Astrocyte of the cerebellum (primary cell): ENCODE results near the gene ADARB2.
"Not testable (repeated sequence)": the region's sequence is repeated elsewhere in the genome, so short reads cannot be mapped to it uniquely, and the experiment has no call there.

Experiments used
- DNase-seq: peaks from one replicate; pipeline ENCODE4 v3.0.0-alpha.2; 2011; ENCODE audit warnings: low read depth
- H3K4me3 ChIP-seq: 2 replicates; pipeline ENCODE4 v1.5.1; 2011; ENCODE audit warnings: mild to moderate bottlenecking, low read depth, low read length, moderate library complexity
- CTCF ChIP-seq: IDR thresholded peaks from 2 replicates; pipeline ENCODE4 v1.5.1; 2012; ENCODE audit warnings: low read length, low read depth, moderate library complexity, mild to moderate bottlenecking; ENCODE audit errors: missing control alignments
- in situ Hi-C: cut with HindIII; loops from 2 replicates; pipeline ENCODE4 v1.10.0; 2017; ENCODE audit warnings: low sequenced_read_pairs

The ADARB2 gene

GRCh38 chr10:1360011-1360557 lies 377.2 kb downstream of the ADARB2 start:
- no peak overlapping the region for H3K4me3 ChIP-seq
- DNase-seq: no peak
- in situ Hi-C loops: no loop called here
- TF ChIP-seq CTCF: peak; percentile 27

- H3K4me3 ChIP-seq: no peak overlapping the region
- no peak for TF ChIP-seq CTCF
- no peak for DNase-seq
- in situ Hi-C loops: no loop called here
Observed at GRCh38 chr10:1359626-1359955, 377.7 kb downstream of the ADARB2 start.

GRCh38 chr10:1358860-1359625 lies 378.3 kb downstream of the ADARB2 start:
- TF ChIP-seq CTCF: no peak
- in situ Hi-C loops: no loop called here
- H3K4me3 ChIP-seq: no peak overlapping the region
- no peak for DNase-seq

GRCh38 chr10:1358147-1358546 lies 379.2 kb downstream of the ADARB2 start:
- in situ Hi-C loops: no loop called here
- no peak for TF ChIP-seq CTCF
- no peak for DNase-seq
- no peak overlapping the region for H3K4me3 ChIP-seq

- no peak for TF ChIP-seq CTCF
- in situ Hi-C loops: no loop called here
- H3K4me3 ChIP-seq: no peak overlapping the region
- no peak for DNase-seq
Observed at GRCh38 chr10:1356349-1356748, 381.0 kb downstream of the ADARB2 start.

- H3K4me3 ChIP-seq: no peak overlapping the region
- DNase-seq: no peak
- in situ Hi-C loops: no loop called here
- TF ChIP-seq CTCF: no peak
Observed at GRCh38 chr10:1354809-1355710, 382.3 kb downstream of the ADARB2 start.

GRCh38 chr10:1352296-1352695 lies 385.0 kb downstream of the ADARB2 start:
- H3K4me3 ChIP-seq, in situ Hi-C loops, DNase-seq: not testable (repeated sequence)
